GM12872 (cell line): ENCODE results near the gene RGS18.

Source experiments
- CTCF ChIP-seq: IDR thresholded peaks from 3 replicates; pipeline ENCODE4 v1.5.1; 2011; ENCODE audit warnings: low read depth, mild to moderate bottlenecking, low read length, moderate library complexity; ENCODE audit not compliant: insufficient read depth

The RGS18 gene

GRCh38 chr1:192232817-192233417, 74.7 kb downstream of the RGS18 start:
- no peak for TF ChIP-seq CTCF

GRCh38 chr1:192235127-192235526, 76.9 kb downstream of the RGS18 start:
- no peak for TF ChIP-seq CTCF
